OCI-LY3 (cell line): Measurements from ENCODE around the gene ZBTB42.

Source experiments
- H2AFZ ChIP-seq: fragments of 200-600, 300-600 bp; shearing (Covaris generic); 2 replicates; pipeline ENCODE4 v1.6.0; 2014; ENCODE audit warnings: antibody characterized with exemption, low read depth, low read length
- H3K27ac ChIP-seq: fragments of 200-600, 300-600 bp; sonication (generic); 2 replicates; pipeline ENCODE4 v1.5.1; 2014; ENCODE audit warnings: mild to moderate bottlenecking, low read length, moderate library complexity, mixed read lengths
- H3K27me3 ChIP-seq: fragments of 200-600, 300-600 bp; sonication (generic); 2 replicates; pipeline ENCODE4 v1.6.1; 2014; ENCODE audit warnings: low read depth, low read length, mixed read lengths
- H3K36me3 ChIP-seq: fragments of 200-600, 300-600 bp; sonication (generic); replicated peaks from 2 replicates; pipeline ENCODE3; 2014; ENCODE audit warnings: low read depth, low read length, mixed read lengths
- H3K4me1 ChIP-seq: fragments of 300-600, 200-600 bp; sonication (generic); 2 replicates; pipeline ENCODE4 v1.6.1; 2014; ENCODE audit warnings: low read length, mixed read lengths
- H3K4me2 ChIP-seq: fragments of 200-600, 300-600 bp; sonication (generic); 2 replicates; pipeline ENCODE4 v1.6.1; 2014; ENCODE audit warnings: low read length, mixed read lengths
- H3K4me3 ChIP-seq: fragments of 300-600, 200-600 bp; sonication (generic); 2 replicates; pipeline ENCODE4 v1.5.1; 2014; ENCODE audit warnings: antibody characterized with exemption, mild to moderate bottlenecking, low read length, moderate library complexity
- H3K79me2 ChIP-seq: fragments of 300-600, 200-600 bp; shearing (Covaris generic); 2 replicates; pipeline ENCODE4 v1.6.1; 2014; ENCODE audit warnings: mild to moderate bottlenecking, low read length, mixed read lengths
- H3K9ac ChIP-seq: fragments of 300-600, 200-600 bp; shearing (Covaris generic); 2 replicates; pipeline ENCODE4 v1.6.0; 2014; ENCODE audit warnings: mild to moderate bottlenecking, low read length, moderate library complexity
- H3K9me3 ChIP-seq: fragments of 200-600, 300-600 bp; shearing (Covaris generic); 2 replicates; pipeline ENCODE4 v1.6.1; 2014; ENCODE audit warnings: low read length, mixed read lengths; ENCODE audit not compliant: insufficient read depth
- H4K20me1 ChIP-seq: fragments of 200-600, 300-600 bp; sonication (generic); 2 replicates; pipeline ENCODE4 v1.6.1; 2016; ENCODE audit warnings: low read length, mixed read lengths; ENCODE audit not compliant: insufficient read depth
- EZH2phosphoT487 ChIP-seq: fragments of 200-600 bp; shearing (Covaris generic); IDR thresholded peaks from 2 replicates; pipeline ENCODE4 v1.6.1; 2018; ENCODE audit warnings: antibody characterized with exemption, mixed run types, low read depth
- TF ChIP-seq, protein P1 (sequence below): fragments of 200-600, 300-600 bp; sonication (generic); IDR thresholded peaks from 2 replicates; pipeline ENCODE4 v1.5.1; 2014; ENCODE audit warnings: antibody characterized with exemption, low read length, low read depth

Gene ZBTB42

DNA sequence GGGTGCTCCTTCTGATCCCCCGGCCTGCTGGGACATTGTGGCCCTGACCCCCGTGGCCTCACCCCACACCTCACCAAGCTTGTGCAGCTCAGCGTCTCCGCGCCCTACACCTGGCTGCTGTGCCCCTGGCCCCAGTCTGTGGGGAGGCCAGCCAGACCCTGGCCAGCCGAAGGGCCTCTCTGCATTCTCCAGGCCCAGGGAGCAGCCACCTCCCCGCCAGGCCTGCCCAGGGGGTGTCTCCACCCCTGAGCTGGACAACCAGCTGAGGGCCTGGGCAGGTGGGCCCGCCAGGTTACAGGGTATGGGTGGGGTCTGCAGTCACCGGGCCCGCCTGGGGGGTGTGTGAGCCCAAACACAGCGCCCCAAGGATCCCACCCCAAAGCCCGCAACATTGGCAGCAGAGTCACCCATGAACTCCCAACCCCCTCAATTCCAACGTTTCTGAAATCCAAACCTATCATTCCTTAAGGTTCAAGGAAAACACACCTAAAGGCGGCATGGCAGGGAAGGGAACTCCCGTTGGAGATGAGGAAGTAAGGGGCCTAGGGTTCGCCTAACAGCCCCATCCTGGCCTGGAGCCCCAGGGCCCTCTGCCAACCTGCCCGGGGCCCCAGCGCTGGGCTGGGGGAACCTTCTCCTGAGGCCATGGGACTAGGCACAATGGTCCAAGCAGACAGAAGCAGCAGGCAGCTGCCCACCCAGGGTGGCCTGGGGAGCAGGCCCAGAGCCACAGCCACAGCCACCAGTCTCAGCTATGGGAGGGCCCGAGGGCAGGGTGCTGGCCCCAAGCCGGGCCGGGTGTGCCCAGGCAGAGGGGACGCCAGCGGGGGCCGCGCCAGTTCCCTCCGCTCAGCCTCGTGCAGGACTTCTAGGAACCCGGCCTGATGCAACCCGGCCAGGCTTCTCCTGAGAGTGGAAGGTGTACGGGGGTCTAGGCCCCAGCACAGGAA, 13.9 kb upstream of the ZBTB42 start:
- no peak overlapping the region for H3K9ac ChIP-seq
- TF ChIP-seq, protein P1, sequence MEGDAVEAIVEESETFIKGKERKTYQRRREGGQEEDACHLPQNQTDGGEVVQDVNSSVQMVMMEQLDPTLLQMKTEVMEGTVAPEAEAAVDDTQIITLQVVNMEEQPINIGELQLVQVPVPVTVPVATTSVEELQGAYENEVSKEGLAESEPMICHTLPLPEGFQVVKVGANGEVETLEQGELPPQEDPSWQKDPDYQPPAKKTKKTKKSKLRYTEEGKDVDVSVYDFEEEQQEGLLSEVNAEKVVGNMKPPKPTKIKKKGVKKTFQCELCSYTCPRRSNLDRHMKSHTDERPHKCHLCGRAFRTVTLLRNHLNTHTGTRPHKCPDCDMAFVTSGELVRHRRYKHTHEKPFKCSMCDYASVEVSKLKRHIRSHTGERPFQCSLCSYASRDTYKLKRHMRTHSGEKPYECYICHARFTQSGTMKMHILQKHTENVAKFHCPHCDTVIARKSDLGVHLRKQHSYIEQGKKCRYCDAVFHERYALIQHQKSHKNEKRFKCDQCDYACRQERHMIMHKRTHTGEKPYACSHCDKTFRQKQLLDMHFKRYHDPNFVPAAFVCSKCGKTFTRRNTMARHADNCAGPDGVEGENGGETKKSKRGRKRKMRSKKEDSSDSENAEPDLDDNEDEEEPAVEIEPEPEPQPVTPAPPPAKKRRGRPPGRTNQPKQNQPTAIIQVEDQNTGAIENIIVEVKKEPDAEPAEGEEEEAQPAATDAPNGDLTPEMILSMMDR, result no peak
- TF ChIP-seq EZH2phosphoT487, result no peak
- H3K9me3 ChIP-seq, result no peaks in the 10 kb centered on the region
- no peak overlapping the region for H2AFZ ChIP-seq
- H3K27me3 ChIP-seq, result no peaks in the 10 kb centered on the region
- H3K4me3 ChIP-seq, result no peak overlapping the region
- no peak overlapping the region for H3K27ac ChIP-seq
- H4K20me1 ChIP-seq, result peaks cover 51% of the 10 kb centered on the region
- no peaks in the 10 kb centered on the region for H3K4me1 ChIP-seq
- peaks cover 51% of the 10 kb centered on the region for H3K79me2 ChIP-seq
- H3K36me3 ChIP-seq, result peaks cover 7% of the 10 kb centered on the region
- H3K4me2 ChIP-seq, result no peak overlapping the region

DNA sequence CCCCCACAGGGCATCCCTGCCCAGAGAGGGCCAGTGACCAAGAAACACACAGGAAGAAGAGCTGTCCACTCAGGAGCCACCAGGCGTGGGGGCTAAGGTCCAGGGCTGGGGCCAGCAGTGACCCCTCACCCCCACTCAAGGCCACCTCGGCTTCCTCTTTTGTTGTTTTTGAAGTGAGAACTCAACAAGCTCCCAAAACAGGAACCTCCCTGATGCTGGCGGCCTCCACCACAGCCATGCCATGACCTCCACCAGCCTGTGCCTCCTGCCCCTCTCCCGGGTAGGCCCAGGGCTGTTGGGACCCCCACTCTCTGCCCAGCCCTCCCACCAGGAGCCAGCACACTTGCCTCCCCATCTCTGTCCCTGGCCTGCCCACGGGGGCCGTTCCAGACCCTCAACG, 13.2 kb upstream of the ZBTB42 start:
- Histone ChIP-seq H3K9me3 (no peaks in the 10 kb centered on the region), H3K4me3 (no peak overlapping the region), H3K36me3 (peaks cover 7% of the 10 kb centered on the region), H2AFZ (no peak overlapping the region), H3K4me1 (no peaks in the 10 kb centered on the region), H3K9ac (no peak overlapping the region), H3K79me2 (peaks cover 58% of the 10 kb centered on the region), H3K27ac (no peak overlapping the region), H3K4me2 (no peak overlapping the region), H3K27me3 (no peaks in the 10 kb centered on the region), H4K20me1 (peaks cover 56% of the 10 kb centered on the region)
- TF ChIP-seq EZH2phosphoT487, result no peak
- TF ChIP-seq, protein P1, result no peak

DNA sequence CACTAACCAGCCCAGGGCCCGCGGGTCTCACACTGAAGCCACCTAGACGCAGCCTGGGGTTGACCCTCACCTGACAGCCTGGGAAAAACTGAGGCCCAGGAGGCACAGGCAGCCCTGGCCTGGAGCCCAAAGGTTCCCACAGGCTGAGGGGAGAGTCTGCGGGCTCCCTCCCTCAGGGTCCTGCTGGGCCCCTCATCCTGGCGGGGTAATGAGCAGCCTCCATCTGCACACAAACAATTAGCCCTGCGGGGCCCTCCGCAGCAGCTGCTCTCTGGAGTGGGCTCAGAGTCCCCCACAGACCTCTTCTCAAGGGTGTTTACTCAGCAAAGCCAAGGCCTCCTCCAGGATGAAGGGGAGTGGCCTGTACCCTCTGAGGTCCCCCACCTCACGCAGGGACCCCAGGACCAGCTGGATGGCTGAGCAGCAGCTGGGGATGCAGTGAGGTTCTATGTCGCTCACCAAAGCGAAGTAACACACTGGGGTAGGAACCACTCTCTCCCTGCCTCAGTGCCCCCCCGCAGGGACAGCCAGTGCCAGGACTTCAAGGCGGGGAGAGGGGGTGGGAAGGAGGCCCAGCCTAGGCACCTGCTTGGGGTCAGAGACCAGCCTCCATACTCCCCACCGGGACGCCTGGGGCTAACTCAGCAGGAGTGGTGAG, 12.6 kb upstream of the ZBTB42 start:
- Histone ChIP-seq H3K79me2 (peaks cover 64% of the 10 kb centered on the region), H3K9ac (no peak overlapping the region)

More for the DNA sequence above, 12.6 kb upstream of the ZBTB42 start:
- TF ChIP-seq EZH2phosphoT487, result no peak
- TF ChIP-seq, protein P1, result no peak
- no peak overlapping the region for H3K4me2 ChIP-seq
- no peak overlapping the region for H2AFZ ChIP-seq
- H4K20me1 ChIP-seq, result peaks cover 60% of the 10 kb centered on the region
- no peak overlapping the region for H3K27ac ChIP-seq
- H3K9me3 ChIP-seq, result no peaks in the 10 kb centered on the region
- no peaks in the 10 kb centered on the region for H3K27me3 ChIP-seq
- H3K36me3 ChIP-seq, result peaks cover 7% of the 10 kb centered on the region
- no peaks in the 10 kb centered on the region for H3K4me1 ChIP-seq
- H3K4me3 ChIP-seq, result no peak overlapping the region
